NB4 (cell line): Measurements from ENCODE around the gene PDZRN3.

Experiments
- DNase-seq: peaks from one replicate; pipeline ENCODE4 v3.0.0; 2010; ENCODE audit warnings: low read depth
- H3K4me3 ChIP-seq: one replicate; pipeline ENCODE4 v1.5.1; 2011; ENCODE audit warnings: mild to moderate bottlenecking, low read depth, low read length, moderate library complexity
- MYC ChIP-seq: IDR thresholded peaks from 2 replicates; pipeline ENCODE4 v1.6.1; 2011; ENCODE audit warnings: low read depth, low read length
- POLR2A ChIP-seq: IDR thresholded peaks from 2 replicates; pipeline ENCODE4 v1.6.1; 2011; ENCODE audit warnings: mild to moderate bottlenecking; ENCODE audit not compliant: insufficient read length; ENCODE audit errors: extremely low read depth
- TF ChIP-seq, protein P1 (sequence below): IDR thresholded peaks from one replicate; pipeline ENCODE4 v1.5.1; 2012; ENCODE audit warnings: low read depth, low read length
- TF ChIP-seq, protein P2 (sequence below): IDR thresholded peaks from 2 replicates; pipeline ENCODE4 v1.6.1; 2011; ENCODE audit warnings: low read depth, low read length

PDZRN3 gene

DNA sequence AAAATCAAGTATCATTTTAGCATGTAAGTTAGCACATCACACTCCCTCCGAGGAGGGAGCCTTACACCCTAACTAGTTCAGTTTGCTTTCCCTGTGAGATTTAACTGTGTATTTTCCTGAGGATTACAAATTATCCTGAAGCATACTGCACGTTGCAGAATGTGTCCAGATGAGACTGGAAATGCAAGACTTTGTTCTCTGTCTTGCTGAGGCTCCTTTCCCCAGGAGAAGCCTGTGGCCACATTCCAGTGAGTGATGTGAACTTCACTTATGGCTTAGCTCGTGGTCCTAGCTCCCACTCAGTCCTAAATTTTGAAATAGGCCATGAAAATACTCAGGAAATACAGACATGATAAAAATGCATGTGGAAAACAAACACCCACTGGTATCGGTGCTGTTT is 23.7 kb downstream of the PDZRN3 start:
- TF ChIP-seq, protein P1, sequence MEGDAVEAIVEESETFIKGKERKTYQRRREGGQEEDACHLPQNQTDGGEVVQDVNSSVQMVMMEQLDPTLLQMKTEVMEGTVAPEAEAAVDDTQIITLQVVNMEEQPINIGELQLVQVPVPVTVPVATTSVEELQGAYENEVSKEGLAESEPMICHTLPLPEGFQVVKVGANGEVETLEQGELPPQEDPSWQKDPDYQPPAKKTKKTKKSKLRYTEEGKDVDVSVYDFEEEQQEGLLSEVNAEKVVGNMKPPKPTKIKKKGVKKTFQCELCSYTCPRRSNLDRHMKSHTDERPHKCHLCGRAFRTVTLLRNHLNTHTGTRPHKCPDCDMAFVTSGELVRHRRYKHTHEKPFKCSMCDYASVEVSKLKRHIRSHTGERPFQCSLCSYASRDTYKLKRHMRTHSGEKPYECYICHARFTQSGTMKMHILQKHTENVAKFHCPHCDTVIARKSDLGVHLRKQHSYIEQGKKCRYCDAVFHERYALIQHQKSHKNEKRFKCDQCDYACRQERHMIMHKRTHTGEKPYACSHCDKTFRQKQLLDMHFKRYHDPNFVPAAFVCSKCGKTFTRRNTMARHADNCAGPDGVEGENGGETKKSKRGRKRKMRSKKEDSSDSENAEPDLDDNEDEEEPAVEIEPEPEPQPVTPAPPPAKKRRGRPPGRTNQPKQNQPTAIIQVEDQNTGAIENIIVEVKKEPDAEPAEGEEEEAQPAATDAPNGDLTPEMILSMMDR = no peak
- TF ChIP-seq MYC (no peak), POLR2A (no peak)
- TF ChIP-seq, protein P2, sequence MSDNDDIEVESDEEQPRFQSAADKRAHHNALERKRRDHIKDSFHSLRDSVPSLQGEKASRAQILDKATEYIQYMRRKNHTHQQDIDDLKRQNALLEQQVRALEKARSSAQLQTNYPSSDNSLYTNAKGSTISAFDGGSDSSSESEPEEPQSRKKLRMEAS = no peak
- H3K4me3 ChIP-seq = no peak overlapping the region
- no peak for DNase-seq

DNA sequence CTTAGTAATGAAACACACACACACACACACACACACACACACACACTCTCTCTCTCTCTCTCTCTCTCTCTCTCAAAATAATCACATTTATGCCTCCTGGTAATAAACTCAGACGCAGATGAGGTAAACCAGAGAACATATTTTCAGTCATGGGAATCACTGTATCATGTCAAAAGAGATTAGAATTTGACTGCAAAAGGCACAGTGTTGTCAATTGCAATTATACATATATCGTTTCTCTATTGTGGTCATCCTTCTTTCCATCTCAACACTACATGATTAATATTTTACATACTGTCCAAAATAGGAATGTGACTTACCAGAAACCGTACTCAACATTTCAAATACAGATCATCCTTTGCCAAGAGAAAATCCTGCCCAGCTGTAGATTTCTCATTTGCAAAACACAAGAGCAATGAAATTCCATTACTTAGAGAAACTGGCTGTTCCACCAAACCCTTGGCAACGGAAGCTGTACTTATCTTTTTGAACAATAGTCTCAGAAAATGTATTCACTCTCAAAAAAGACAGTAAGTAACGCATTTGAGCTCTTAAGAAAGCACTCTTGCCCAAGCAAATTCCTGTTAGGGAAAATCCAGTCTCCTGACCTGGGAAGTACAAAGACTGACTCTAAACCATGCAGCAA is 24.3 kb downstream of the PDZRN3 start:
- no peak for DNase-seq
- TF ChIP-seq MYC (no peak), POLR2A (no peak)
- TF ChIP-seq, protein P2 = no peak
- TF ChIP-seq, protein P1 = no peak
- no peak overlapping the region for H3K4me3 ChIP-seq

DNA sequence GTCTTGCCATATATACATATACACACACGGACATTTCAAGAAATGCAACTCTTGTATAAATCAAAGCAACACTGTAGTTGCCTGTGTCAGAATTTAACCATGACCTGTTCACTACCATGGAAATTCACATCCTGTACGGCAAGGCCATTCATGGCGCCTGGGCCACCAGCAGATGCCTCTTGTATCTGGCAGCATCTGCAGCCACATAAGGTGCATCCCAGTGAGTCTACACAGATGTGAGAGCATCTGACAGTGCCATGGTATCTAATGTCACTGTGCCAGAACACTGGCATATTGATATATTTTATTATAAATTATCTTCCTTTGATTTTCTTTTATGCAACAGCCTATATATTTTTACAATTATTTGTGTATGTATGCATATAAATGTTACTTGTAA is 25.1 kb downstream of the PDZRN3 start:
- TF ChIP-seq POLR2A (no peak), MYC (no peak)
- TF ChIP-seq, protein P2 = no peak
- TF ChIP-seq, protein P1 = no peak
- DNase-seq = no peak
- no peak overlapping the region for H3K4me3 ChIP-seq

DNA sequence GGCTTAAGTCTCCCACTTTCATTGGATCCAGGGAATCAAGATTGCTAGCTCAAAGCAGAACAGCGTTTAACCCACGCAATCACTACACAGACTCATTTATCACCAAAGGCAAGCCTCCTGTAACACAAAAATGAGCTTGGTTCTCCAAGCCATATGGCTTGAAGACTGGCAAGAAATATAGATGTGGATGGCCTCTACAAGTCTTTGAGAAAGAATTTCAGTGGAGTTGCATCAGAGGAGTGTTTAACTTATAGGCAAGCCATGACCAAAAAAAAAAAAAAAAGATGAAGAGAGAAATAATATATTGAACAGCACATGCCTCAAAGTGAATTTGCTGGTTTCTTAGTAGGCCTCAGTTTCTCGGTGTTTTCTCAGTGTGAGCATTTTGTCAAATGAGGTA is 27.3 kb downstream of the PDZRN3 start:
- no peak for DNase-seq
- TF ChIP-seq, protein P2 = no peak
- TF ChIP-seq MYC = no peak
- H3K4me3 ChIP-seq = no peak overlapping the region

DNA sequence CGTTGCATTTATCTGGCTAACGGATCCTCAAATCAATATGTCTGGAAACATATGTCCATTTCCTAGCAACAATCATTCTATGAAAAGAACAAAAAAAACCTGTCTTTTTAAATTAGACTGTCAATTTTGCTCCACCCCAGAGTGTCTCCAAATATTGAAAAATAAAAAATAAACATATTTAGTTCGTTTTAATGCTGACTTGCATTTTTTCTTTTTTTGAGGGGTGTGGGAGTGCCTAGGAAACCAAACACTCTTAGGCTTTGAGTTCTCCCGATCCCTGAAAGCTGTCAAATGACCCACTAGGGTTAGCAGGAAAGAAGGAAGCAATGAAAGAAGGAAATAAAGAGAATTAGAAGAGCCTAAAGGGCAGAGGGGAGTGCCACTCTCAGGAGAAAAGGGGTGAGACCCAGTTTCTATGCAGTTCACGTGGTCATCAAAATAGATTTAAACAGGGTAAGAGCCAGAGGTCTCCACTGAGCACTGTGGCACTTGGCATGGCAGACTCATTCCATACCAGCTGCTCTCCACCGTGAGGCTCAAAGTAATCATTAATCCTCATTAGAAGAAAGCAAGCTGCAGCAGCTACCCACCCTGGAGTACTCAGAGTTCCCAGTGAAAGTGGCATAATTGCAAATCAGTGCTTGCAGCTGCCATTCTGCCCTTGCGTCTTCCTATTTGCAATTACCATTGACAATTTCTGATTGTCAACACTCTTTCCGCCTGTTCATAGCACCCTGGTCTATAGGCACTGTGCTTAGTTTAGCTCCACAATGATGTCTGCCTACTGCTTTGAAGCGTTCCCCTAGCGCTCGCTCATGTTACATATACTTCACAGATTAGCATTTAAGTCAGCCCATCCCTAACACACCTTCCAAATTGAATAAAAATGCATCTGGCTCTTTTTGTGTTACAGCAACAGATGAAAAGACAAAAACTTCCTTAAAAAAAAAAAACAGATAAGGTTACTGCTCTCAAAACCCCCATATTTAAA is 32.3 kb downstream of the PDZRN3 start:
- DNase-seq = no peak
- H3K4me3 ChIP-seq = no peak overlapping the region
- TF ChIP-seq, protein P2 = no peak
- TF ChIP-seq, protein P1 = no peak
- TF ChIP-seq MYC = no peak
- TF ChIP-seq POLR2A = no peak

DNA sequence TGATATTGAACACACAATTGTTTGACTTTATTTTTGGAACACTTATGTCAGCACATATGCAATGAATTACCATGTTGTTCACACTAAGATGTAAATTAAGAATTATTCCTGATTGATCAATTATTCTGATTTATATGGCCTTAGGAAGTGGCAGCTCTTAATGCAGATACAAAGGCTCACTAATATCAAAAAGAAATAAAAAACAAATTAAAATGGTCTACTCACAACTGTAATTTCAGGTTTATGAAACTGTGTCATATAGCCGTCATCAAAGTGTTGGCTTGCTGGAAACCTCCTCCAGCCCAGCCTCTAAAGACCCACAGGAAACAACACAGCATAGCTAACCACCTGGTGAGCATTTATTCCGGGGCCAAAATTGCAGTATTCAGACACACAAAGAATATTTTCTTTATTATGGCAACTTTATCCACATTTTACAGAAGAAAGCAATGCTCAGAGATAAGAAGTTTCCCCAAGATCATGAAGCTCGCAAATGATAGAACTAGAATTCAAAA is 33.4 kb downstream of the PDZRN3 start:
- no peak overlapping the region for H3K4me3 ChIP-seq
- TF ChIP-seq, protein P2 = no peak
- no peak for DNase-seq
